ENCODE measurements around the gene SEMA4A. TPM values are rescaled to one million over a fixed set of nuclear protein-coding genes. Genes with fewer than 3 reads are reported as not detected.
A peak's percentile ranks its signal among the peaks of the same experiment; 100 is the strongest.
"Not testable (repeated sequence)": the region's sequence is repeated elsewhere in the genome, so short reads cannot be mapped to it uniquely, and the experiment has no call there.

Gene SEMA4A
- total and polyA plus RNA-seq, 9 donors: 2.1 to 9.0 (median 3.7) TPM

- H3K36me3 ChIP-seq; intact Hi-C loops (cut with DNase I); H3K9me3 ChIP-seq; H3K4me3 ChIP-seq; H3K27ac ChIP-seq; DNase-seq; H3K4me1 ChIP-seq (ENCODE audit: insufficient read depth); H3K27me3 ChIP-seq: not testable (repeated sequence)
- 83 to 93% (median 92%) methylated on average over 2 of the region's 2 CpGs for WGBS, 3 donors
These were observed 33.2 kb downstream of the SEMA4A start for GRCh38 chr1:156186347-156187177.

- H3K9me3 ChIP-seq; H3K27ac ChIP-seq; DNase-seq; intact Hi-C loops (cut with DNase I); H3K27me3 ChIP-seq; H3K4me3 ChIP-seq; H3K4me1 ChIP-seq (ENCODE audit: insufficient read depth); H3K36me3 ChIP-seq: not testable (repeated sequence)
- 70 to 80% (median 77%) methylated on average over 4 of the region's 4 CpGs for WGBS, 3 donors
These were observed 36.9 kb downstream of the SEMA4A start for GRCh38 chr1:156190265-156190664.

GRCh38 chr1:156191292-156191964 lies 38.0 kb downstream of the SEMA4A start:
- no peak overlapping the region for H3K4me3 ChIP-seq
- intact Hi-C loops (cut with DNase I): no loop called here
- no peaks in the 10 kb centered on the region for H3K27me3 ChIP-seq
- no peaks in the 10 kb centered on the region for H3K9me3 ChIP-seq
- no peak overlapping the region for H3K27ac ChIP-seq
- H3K4me1 ChIP-seq (ENCODE audit: insufficient read depth): no peaks in the 10 kb centered on the region
- DNase-seq: no peak
- no peaks in the 10 kb centered on the region for H3K36me3 ChIP-seq
- 75 to 81% (median 76%) methylated on average over 4 of the region's 4 CpGs for WGBS, 3 donors
- no peak for TF ChIP-seq POLR2A (IDR thresholded peaks at IDR 0.05)
- TF ChIP-seq EP300 (IDR thresholded peaks at IDR 0.05): no peak
- no peak for TF ChIP-seq CTCF (IDR thresholded peaks at IDR 0.05)

- no peak for DNase-seq
- H3K9me3 ChIP-seq: no peaks in the 10 kb centered on the region
- H3K27ac ChIP-seq: no peak overlapping the region
- no peaks in the 10 kb centered on the region for H3K27me3 ChIP-seq
- 75 to 77% (median 76%) methylated on average over 7 of the region's 7 CpGs for WGBS, 3 donors
- no peaks in the 10 kb centered on the region for H3K4me1 ChIP-seq (ENCODE audit: insufficient read depth)
- H3K4me3 ChIP-seq: peak overlapping the region; percentile 97
- TF ChIP-seq EP300 (IDR thresholded peaks at IDR 0.05) (no peak), POLR2A (IDR thresholded peaks at IDR 0.05) (no peak), CTCF (IDR thresholded peaks at IDR 0.05) (no peak)
- intact Hi-C loops (cut with DNase I): no loop called here
- H3K36me3 ChIP-seq: no peaks in the 10 kb centered on the region
These were observed 39.8 kb downstream of the SEMA4A start for GRCh38 chr1:156193208-156193487.

GRCh38 chr1:156193488-156194299 lies 40.3 kb downstream of the SEMA4A start, which contains the start of gene SLC25A44:
TSS of gene SLC25A44 (plus strand) at chr1:156194104. CDS start at chr1:156199848, 5,744 bp downstream.
- peak; percentile 68 to 84 (median 72) for TF ChIP-seq CTCF (IDR thresholded peaks at IDR 0.05)
- peak; percentile 90 for TF ChIP-seq EP300 (IDR thresholded peaks at IDR 0.05)
- TF ChIP-seq POLR2A (IDR thresholded peaks at IDR 0.05): peak; percentile 45
- H3K27ac ChIP-seq: peak within 1 kb of the TSS in 1 of 2 donors; percentile 57
- no peaks in the 10 kb centered on the region for H3K36me3 ChIP-seq
- H3K27me3 ChIP-seq: no peaks in the 10 kb centered on the region
- intact Hi-C loops (cut with DNase I): no loop called here
- no peaks in the 10 kb centered on the region for H3K9me3 ChIP-seq
- no peaks in the 10 kb centered on the region for H3K4me1 ChIP-seq (ENCODE audit: insufficient read depth)
- H3K4me3 ChIP-seq: peak within 1 kb of the TSS; percentile 97
- DNase-seq: peak; percentile 96 to 99 (median 98)
- 2 to 4% (median 2%) methylated on average over 59 of the region's 59 CpGs for WGBS, 3 donors
